GM21825 (cell line): ENCODE measurements around the gene OR6N1.

Experiments
- ATAC-seq: cut with Tn5 transposase; IDR thresholded peaks from one replicate; pipeline ENCODE4 v1.9.1; 2021; ENCODE audit warnings: mild to moderate bottlenecking, moderate library complexity; ENCODE audit not compliant: unreplicated experiment

Gene OR6N1

GRCh38 chr1:158754420-158754819 lies 17.6 kb downstream of the OR6N1 start, which contains the start of gene OR6K6:
Gene OR6K6, plus strand, starts transcription at chr1:158754720. Its CDS starts 168 bp downstream, at chr1:158754888.
- ATAC-seq = no peak

- ATAC-seq = no peak
These were observed 19.8 kb downstream of the OR6N1 start for GRCh38 chr1:158752155-158752712.

- ATAC-seq = no peak
These were observed 36.1 kb downstream of the OR6N1 start for GRCh38 chr1:158735848-158736247.

GRCh38 chr1:158732524-158732923 lies 39.5 kb downstream of the OR6N1 start:
- no peak for ATAC-seq

- no peak for ATAC-seq
These were observed 40.3 kb downstream of the OR6N1 start for GRCh38 chr1:158731707-158732106.

- no peak for ATAC-seq
These were observed 41.5 kb downstream of the OR6N1 start for GRCh38 chr1:158730453-158730852.

- ATAC-seq = no peak
These were observed 43.3 kb downstream of the OR6N1 start for GRCh38 chr1:158728510-158729225.

GRCh38 chr1:158724442-158724841 lies 47.6 kb downstream of the OR6N1 start:
- ATAC-seq = no peak

GRCh38 chr1:158720620-158721019 lies 51.4 kb downstream of the OR6N1 start, which contains the start of gene OR6K3:
Gene OR6K3, minus strand, starts transcription at chr1:158720720. Its CDS starts 2,605 bp downstream, at chr1:158718115.
- ATAC-seq = no peak

- ATAC-seq = no peak
These were observed 52.3 kb downstream of the OR6N1 start for GRCh38 chr1:158719664-158720063.

- ATAC-seq = no peak
These were observed 54.7 kb downstream of the OR6N1 start for GRCh38 chr1:158717344-158717743.

- no peak for ATAC-seq
These were observed 55.7 kb downstream of the OR6N1 start for GRCh38 chr1:158716335-158716734.

- no peak for ATAC-seq
These were observed 57.2 kb downstream of the OR6N1 start for GRCh38 chr1:158714754-158715153.
